ENCODE data around the gene MAPT. TPM values are rescaled to one million over a fixed set of nuclear protein-coding genes. Genes with fewer than 3 reads are reported as not detected.

MAPT gene
- total and polyA plus RNA-seq, 2 of the 13 experiments (the other 11 are each of a cell fraction or from before 2014, with no cell fraction given): 2.1 to 2.8 TPM

DNA sequence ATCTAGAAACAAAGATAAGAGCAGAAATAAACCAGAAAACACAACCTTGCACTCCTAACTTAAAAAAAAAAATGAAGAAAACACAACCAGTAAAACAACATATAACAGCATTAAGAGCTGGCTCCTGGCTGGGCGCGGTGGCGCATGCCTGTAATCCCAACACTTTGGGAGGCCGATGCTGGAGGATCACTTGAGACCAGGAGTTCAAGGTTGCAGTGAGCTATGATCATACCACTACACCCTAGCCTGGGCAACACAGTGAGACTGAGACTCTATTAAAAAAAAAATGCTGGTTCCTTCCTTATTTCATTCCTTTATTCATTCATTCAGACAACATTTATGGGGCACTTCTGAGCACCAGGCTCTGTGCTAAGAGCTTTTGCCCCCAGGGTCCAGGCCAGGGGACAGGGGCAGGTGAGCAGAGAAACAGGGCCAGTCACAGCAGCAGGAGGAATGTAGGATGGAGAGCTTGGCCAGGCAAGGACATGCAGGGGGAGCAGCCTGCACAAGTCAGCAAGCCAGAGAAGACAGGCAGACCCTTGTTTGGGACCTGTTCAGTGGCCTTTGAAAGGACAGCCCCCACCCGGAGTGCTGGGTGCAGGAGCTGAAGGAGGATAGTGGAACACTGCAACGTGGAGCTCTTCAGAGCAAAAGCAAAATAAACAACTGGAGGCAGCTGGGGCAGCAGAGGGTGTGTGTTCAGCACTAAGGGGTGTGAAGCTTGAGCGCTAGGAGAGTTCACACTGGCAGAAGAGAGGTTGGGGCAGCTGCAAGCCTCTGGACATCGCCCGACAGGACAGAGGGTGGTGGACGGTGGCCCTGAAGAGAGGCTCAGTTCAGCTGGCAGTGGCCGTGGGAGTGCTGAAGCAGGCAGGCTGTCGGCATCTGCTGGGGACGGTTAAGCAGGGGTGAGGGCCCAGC, 107.3 kb downstream of the MAPT start (continued):
- TF ChIP-seq, protein P1, sequence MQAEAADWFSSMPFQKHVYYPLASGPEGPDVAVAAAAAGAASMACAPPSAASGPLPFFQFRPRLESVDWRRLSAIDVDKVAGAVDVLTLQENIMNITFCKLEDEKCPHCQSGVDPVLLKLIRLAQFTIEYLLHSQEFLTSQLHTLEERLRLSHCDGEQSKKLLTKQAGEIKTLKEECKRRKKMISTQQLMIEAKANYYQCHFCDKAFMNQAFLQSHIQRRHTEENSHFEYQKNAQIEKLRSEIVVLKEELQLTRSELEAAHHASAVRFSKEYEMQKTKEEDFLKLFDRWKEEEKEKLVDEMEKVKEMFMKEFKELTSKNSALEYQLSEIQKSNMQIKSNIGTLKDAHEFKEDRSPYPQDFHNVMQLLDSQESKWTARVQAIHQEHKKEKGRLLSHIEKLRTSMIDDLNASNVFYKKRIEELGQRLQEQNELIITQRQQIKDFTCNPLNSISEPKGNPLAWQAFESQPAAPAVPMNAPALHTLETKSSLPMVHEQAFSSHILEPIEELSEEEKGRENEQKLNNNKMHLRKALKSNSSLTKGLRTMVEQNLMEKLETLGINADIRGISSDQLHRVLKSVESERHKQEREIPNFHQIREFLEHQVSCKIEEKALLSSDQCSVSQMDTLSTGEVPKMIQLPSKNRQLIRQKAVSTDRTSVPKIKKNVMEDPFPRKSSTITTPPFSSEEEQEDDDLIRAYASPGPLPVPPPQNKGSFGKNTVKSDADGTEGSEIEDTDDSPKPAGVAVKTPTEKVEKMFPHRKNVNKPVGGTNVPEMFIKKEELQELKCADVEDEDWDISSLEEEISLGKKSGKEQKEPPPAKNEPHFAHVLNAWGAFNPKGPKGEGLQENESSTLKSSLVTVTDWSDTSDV (CRISPR knock-in tag; IDR thresholded peaks at IDR 0.05): peak; percentile 58; the same call in 1 of the 2 replicates
- 0 out of 2 replicates have a peak, but pooled peaks have one; percentile 43 for TF ChIP-seq ZNF776 (CRISPR knock-in tag; IDR thresholded peaks at IDR 0.05)
- peak; percentile 52; the same call in 1 of the 2 replicates for TF ChIP-seq NRL (CRISPR knock-in tag; IDR thresholded peaks at IDR 0.05; ENCODE audit: borderline replicate concordance)
- no peak for TF ChIP-seq ZNF337 (CRISPR knock-in tag; IDR thresholded peaks at IDR 0.05; ENCODE audit: borderline replicate concordance, low read depth)
- TF ChIP-seq CENPX (CRISPR knock-in tag; IDR thresholded peaks at IDR 0.05): no peak
- TF ChIP-seq, protein P2, sequence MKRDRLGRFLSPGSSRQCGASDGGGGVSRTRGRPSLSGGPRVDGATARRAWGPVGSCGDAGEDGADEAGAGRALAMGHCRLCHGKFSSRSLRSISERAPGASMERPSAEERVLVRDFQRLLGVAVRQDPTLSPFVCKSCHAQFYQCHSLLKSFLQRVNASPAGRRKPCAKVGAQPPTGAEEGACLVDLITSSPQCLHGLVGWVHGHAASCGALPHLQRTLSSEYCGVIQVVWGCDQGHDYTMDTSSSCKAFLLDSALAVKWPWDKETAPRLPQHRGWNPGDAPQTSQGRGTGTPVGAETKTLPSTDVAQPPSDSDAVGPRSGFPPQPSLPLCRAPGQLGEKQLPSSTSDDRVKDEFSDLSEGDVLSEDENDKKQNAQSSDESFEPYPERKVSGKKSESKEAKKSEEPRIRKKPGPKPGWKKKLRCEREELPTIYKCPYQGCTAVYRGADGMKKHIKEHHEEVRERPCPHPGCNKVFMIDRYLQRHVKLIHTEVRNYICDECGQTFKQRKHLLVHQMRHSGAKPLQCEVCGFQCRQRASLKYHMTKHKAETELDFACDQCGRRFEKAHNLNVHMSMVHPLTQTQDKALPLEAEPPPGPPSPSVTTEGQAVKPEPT (CRISPR knock-in tag; IDR thresholded peaks at IDR 0.05; ENCODE audit: low read depth): no peak
- no peak for TF ChIP-seq ZNF317 (CRISPR knock-in tag; IDR thresholded peaks at IDR 0.05)
- 0 out of 2 replicates have a peak, but pooled peaks have one; percentile 39 for TF ChIP-seq ZBTB8A (CRISPR knock-in tag; IDR thresholded peaks at IDR 0.05; ENCODE audit: borderline replicate concordance, low read depth)
- TF ChIP-seq ZNF235 (CRISPR knock-in tag; IDR thresholded peaks at IDR 0.05; ENCODE audit: borderline replicate concordance): no peak
- peak; percentile 70 for TF ChIP-seq ZNF543 (CRISPR knock-in tag; IDR thresholded peaks at IDR 0.05)
- no peak for TF ChIP-seq EEA1 (CRISPR knock-in tag; IDR thresholded peaks at IDR 0.05; ENCODE audit: borderline replicate concordance)
- TF ChIP-seq TMF1 (CRISPR knock-in tag; IDR thresholded peaks at IDR 0.05; ENCODE audit: low read depth): no peak
- TF ChIP-seq, protein P3, sequence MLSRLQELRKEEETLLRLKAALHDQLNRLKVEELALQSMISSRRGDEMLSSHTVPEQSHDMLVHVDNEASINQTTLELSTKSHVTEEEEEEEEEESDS (CRISPR knock-in tag; IDR thresholded peaks at IDR 0.05; ENCODE audit: borderline replicate concordance): no peak
- TF ChIP-seq, protein P4, sequence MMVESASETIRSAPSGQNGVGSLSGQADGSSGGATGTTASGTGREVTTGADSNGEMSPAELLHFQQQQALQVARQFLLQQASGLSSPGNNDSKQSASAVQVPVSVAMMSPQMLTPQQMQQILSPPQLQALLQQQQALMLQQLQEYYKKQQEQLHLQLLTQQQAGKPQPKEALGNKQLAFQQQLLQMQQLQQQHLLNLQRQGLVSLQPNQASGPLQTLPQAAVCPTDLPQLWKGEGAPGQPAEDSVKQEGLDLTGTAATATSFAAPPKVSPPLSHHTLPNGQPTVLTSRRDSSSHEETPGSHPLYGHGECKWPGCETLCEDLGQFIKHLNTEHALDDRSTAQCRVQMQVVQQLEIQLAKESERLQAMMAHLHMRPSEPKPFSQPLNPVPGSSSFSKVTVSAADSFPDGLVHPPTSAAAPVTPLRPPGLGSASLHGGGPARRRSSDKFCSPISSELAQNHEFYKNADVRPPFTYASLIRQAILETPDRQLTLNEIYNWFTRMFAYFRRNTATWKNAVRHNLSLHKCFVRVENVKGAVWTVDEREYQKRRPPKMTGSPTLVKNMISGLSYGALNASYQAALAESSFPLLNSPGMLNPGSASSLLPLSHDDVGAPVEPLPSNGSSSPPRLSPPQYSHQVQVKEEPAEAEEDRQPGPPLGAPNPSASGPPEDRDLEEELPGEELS (CRISPR knock-in tag; IDR thresholded peaks at IDR 0.05): no peak
- TF ChIP-seq, protein P5, sequence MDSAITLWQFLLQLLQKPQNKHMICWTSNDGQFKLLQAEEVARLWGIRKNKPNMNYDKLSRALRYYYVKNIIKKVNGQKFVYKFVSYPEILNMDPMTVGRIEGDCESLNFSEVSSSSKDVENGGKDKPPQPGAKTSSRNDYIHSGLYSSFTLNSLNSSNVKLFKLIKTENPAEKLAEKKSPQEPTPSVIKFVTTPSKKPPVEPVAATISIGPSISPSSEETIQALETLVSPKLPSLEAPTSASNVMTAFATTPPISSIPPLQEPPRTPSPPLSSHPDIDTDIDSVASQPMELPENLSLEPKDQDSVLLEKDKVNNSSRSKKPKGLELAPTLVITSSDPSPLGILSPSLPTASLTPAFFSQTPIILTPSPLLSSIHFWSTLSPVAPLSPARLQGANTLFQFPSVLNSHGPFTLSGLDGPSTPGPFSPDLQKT (CRISPR knock-in tag; IDR thresholded peaks at IDR 0.05; ENCODE audit: borderline replicate concordance): no peak
- no peak for TF ChIP-seq HCFC1 (IDR thresholded peaks at IDR 0.05; ENCODE audit: low read depth, low read length)
- TF ChIP-seq, protein P6, sequence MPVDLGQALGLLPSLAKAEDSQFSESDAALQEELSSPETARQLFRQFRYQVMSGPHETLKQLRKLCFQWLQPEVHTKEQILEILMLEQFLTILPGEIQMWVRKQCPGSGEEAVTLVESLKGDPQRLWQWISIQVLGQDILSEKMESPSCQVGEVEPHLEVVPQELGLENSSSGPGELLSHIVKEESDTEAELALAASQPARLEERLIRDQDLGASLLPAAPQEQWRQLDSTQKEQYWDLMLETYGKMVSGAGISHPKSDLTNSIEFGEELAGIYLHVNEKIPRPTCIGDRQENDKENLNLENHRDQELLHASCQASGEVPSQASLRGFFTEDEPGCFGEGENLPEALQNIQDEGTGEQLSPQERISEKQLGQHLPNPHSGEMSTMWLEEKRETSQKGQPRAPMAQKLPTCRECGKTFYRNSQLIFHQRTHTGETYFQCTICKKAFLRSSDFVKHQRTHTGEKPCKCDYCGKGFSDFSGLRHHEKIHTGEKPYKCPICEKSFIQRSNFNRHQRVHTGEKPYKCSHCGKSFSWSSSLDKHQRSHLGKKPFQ (CRISPR knock-in tag; IDR thresholded peaks at IDR 0.05; ENCODE audit: insufficient replicate concordance): peak; percentile 100
- no peak for TF ChIP-seq ZBTB21 (CRISPR knock-in tag; IDR thresholded peaks at IDR 0.05)

Measured in HepG2 (cell line).